HG02798 (cell line): ENCODE measurements around the gene L3MBTL3.
"Not testable (repeated sequence)": the region's sequence is repeated elsewhere in the genome, so short reads cannot be mapped to it uniquely, and the experiment has no call there.

Experiments
- ATAC-seq: cut with Tn5 transposase; IDR thresholded peaks from one replicate; pipeline ENCODE4 v1.9.1; 2021; ENCODE audit warnings: mild to moderate bottlenecking; ENCODE audit not compliant: unreplicated experiment, poor library complexity

L3MBTL3 gene

DNA sequence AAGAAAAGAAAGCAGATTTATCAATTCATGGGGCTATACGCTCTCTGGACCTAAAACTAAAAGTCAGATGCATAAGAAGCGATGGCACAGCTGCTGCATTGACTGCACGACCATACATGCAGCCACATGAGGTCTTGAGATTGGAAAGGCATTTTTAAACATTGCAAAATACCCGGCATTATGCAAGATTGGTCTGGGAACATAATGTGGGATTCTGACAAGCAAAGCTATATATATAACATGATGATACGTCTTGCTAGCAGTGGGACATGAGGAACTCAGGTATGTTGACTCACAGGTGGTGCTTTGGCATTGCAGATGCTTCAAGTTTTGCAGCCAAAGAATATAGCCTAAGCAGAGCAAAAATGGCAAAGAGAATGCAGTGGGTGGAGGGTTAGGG, 149.3 kb downstream of the L3MBTL3 start:
- ATAC-seq, result no peak

GRCh38 chr6:130170160-130170559, 151.8 kb downstream of the L3MBTL3 start:
- ATAC-seq, result not testable (repeated sequence)

DNA sequence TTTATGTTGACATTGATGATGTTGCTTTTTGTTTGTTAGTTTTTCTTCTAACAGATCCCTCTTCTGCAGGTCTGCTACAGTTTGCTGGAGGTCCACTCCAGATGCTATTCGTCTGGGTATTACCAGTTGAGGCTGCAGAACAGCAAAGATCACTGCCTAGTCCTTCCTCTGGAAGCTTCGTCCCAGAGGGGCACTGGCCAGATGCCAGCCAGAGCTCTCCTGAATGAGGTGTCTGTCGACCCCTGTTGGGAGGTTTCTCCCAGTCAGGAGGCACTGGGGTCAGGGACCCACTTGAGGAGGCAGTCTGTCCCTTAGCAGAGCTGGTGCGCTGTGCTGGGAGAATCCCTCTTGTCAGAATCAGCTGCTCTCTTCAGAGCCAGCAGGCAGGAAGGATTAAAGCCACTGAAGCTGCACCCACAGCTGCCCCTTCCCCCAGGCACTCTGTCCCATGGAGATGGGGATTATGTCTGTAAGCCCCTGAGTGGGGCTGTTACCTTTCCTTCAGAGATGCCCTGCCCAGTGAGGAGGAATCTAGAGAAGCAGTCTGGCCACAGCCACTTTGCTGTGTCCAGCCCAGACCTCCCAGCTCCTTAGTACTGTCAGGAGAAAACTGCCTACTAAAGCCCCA, 155.1 kb downstream of the L3MBTL3 start:
- not testable (repeated sequence) for ATAC-seq

GRCh38 chr6:130176378-130176777, 158.0 kb downstream of the L3MBTL3 start:
- ATAC-seq, result no peak

DNA sequence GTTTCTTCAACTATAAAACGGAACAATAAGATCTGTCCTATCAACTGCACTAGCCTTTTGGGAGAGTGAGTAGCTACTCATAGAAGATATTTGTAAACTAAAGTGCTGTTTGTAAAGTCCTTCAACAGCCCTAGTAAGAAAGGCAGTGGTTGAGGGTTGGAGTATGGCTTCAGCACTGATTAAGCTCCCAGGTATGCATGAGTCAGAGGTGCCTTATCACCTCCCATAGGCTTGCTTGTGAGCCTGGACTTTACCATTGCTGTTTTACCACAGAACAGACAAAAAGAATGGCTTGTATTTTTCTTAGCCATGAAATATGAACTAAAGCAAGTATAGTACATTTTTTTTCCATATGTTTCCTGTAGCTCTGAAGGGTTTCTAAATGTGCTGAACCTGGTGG, 160.3 kb downstream of the L3MBTL3 start:
- no peak for ATAC-seq

GRCh38 chr6:130182466-130182865, 164.1 kb downstream of the L3MBTL3 start:
- ATAC-seq, result no peak

DNA sequence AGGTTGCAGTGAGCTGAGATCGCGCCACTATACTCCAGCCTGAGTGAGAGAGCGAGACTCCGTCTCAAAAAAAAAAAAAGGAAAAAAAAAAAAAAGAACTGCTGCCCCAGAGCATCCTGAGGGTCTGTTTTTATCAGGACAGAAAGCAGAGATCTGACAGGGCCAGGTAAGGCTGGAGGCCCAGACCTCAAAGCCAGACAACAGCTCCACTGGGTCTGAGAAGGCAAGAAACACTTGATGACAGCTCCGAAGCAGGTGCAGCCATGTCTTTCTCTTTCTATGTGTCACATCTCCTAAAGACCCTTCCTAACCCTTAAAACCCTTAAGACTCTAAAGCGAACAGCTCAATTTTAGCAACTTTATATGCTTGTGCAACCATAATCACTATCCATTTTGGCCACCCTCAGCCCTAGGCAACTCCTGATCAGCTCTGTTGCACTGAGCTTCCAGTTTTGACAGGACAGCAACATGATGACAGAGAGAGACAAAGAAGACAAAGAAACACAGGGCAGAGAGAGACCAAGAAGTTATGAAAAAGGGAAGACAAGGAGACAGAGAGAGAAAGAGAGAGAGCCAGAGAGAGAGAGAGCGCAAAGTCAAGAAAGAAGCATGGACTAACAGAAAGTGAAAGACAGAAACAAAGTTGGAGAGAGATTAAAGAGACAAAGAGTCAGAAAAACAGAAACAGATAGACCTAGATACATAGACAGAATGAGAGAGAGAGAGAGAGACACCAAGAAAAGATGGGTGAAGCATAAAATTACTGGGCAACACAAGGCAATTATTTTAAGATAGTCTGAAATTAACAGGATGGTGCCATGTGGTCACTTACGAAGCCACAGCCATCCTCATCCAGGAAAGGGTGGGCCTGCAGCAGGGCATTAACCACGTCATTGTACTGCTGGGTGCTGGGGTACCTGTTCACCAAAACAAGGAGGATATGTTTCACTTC, 165.2 kb downstream of the L3MBTL3 start:
- peak; percentile 68 for ATAC-seq

DNA sequence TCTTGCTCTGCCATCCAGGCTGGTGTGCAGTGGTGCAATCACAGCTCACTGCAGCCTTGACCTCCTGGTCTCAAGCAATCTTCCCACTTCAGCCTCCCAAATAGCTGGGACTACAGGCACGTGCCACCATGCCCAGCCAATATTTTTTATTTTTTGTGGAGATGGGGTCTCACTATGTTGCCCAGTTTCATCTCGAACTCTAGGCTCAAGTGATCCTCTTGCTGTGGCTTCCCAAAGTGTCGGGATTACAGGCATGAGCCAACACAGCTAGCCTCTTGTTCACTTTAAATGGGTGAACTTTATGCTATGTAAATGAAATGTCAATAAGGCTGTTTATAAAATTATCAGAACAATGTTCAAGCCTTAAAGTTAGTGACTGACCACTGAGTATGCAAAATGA, 167.3 kb downstream of the L3MBTL3 start:
- ATAC-seq, result no peak

DNA sequence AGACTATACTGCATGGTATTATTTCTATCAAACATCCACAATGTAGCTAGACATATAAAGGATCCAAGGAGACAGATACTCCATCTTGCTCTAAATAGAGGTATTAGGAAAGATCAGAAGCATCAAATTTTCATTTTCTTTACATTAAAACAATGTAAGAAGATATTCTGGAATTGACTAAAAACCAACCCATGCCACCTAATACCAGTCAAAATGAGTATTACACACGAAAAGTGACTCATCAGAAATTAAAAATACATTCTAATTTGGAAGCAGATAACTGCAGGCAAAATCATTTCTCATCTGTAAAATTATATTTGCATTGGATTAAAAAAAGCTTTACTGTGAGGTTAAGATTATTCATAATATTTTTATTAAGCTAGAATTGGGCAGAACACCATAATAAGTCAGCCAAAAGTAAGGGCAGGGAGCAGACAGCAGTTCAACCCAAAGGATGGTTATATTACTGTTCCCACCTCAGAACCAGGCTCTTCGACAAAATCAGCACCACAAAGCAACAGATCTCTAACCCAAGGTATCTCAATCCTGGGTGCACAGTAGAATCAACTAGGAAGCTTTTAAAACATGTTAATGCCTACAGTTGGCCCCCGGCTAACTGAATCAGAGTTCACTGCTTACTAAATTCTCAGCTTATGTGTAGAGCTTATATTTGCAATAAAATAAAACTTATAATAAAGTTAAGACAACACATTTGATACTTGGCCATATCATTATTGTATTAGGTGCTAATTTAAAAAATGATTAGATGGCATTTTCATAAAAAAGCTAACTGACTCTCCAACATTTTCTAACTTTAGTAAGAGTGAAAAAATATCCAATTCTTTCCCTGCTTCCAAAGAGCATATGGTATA, 169.2 kb downstream of the L3MBTL3 start:
- no peak for ATAC-seq

- ATAC-seq, result no peak
These were observed 170.0 kb downstream of the L3MBTL3 start for GRCh38 chr6:130188207-130188899.

DNA sequence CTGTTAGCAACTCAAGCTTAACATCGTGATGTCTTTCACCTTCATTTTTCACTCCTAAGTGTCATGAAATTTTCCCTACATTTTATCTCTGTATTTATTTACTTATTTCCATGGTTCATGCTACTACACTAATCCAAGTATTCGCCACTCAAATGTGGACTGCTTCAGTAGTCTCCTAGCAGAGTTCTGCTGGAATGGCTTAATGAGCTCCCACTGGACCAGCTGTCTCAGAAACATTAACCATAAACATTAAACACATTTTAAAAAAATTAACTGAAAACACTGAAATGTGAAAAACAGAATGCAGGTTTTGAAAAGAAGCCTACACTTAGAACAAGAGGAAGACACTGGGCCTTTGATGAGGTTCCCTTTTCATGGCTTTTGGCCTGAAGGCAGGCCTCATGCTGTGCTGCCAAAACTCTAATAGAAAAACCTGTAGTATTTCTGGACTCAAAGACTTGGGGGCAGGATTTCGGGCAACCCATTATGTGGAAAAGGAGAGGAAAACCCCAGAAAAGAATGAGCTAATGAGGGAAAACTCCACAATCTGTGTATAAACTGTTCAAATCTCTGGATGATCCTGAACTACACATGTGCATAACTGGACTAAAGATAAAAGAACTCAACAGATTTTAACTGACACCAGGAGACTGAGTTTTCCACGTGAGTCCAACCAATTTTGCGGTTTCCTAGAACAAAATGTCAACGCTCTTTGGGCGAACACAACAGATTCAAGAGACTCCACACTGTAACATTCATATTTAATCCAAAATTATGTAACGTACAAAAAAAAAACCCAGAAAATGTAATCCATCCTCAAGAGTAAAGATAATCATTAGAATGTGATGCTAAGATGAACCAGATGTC, 171.4 kb downstream of the L3MBTL3 start:
- no peak for ATAC-seq
